ENCODE results near the gene TARS1.

TARS1 gene

DNA sequence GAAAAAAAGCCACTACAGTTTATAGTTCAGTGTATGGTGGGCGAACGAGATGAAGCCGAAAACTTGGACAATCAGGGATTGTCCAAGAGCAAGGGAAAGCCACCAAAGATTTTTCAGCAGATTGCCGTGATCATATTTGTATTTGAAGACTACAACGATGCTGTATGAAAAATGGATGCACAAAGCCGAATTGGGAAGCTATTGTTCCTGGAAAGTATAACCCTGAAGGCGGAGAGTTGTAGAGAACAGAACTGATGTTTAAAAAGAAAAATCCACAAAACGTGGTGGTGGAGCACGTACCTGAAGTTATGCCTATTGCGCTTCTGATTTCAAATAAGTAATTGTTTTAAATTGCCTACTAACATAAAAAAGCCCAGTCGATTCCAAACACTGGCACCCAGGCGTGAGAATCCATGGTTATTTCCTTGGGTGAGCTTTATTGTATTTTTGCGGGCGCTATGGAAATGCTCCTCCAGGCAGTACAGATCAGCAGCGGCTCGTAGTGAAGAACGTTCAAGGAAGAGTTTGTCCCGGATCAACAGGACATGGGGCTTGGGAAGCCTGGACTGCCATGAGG, 772 bp upstream of the TARS1 start:
- TF ChIP-seq, protein P1, sequence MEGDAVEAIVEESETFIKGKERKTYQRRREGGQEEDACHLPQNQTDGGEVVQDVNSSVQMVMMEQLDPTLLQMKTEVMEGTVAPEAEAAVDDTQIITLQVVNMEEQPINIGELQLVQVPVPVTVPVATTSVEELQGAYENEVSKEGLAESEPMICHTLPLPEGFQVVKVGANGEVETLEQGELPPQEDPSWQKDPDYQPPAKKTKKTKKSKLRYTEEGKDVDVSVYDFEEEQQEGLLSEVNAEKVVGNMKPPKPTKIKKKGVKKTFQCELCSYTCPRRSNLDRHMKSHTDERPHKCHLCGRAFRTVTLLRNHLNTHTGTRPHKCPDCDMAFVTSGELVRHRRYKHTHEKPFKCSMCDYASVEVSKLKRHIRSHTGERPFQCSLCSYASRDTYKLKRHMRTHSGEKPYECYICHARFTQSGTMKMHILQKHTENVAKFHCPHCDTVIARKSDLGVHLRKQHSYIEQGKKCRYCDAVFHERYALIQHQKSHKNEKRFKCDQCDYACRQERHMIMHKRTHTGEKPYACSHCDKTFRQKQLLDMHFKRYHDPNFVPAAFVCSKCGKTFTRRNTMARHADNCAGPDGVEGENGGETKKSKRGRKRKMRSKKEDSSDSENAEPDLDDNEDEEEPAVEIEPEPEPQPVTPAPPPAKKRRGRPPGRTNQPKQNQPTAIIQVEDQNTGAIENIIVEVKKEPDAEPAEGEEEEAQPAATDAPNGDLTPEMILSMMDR (IDR thresholded peaks at IDR 0.05; ENCODE audit: extremely low read depth, missing control alignments), result no peak
- no peak for DNase-seq (ENCODE audit: low spot score)

GRCh38 chr5:33441241-33442177, 744 bp downstream of the TARS1 start:
- DNase-seq (ENCODE audit: low spot score), result peak; percentile 9
- TF ChIP-seq, protein P1 (IDR thresholded peaks at IDR 0.05; ENCODE audit: extremely low read depth, missing control alignments), result no peak

DNA sequence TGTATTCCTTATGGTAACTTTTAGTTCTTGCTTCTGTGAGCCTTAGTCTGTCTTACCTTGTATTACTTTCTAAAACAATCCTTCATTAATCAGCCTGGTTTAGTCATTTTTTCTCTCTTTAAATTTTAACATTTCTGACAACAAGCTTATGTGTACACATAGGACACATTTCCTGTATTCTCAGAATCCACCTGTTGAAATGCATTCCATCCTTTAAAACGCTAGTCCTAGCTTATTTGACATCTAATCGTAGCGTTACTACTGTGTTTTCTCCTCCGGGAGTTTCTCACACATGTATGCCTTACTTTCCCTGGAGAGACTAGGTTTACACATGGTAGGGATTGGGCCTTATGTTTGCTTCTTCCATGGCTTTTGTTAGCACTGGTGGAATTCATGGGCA, 3.8 kb downstream of the TARS1 start:
- DNase-seq (ENCODE audit: low spot score), result no peak
- TF ChIP-seq, protein P1 (IDR thresholded peaks at IDR 0.05; ENCODE audit: extremely low read depth, missing control alignments), result no peak

DNA sequence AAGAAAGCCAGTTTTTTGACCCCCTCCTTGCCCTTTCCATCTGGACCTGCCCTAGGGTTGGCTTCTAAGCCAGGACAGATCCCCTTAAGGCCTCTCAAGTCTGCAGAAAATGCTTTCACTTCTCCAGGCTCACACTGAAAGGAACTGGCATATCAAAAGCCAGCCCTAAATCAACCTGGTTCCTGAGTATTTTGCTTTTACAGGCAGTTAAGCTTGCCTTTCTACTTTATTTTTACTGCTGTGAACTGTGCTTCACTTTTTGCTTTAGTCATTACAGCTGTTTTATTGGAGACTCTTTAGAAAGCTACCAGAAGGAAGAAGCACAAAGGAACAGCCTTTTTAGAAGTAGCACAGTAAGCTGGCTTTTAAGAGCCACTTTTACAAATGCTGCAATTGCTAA, 5.0 kb downstream of the TARS1 start:
- no peak for DNase-seq (ENCODE audit: low spot score)
- TF ChIP-seq, protein P1 (IDR thresholded peaks at IDR 0.05; ENCODE audit: extremely low read depth, missing control alignments), result no peak

DNA sequence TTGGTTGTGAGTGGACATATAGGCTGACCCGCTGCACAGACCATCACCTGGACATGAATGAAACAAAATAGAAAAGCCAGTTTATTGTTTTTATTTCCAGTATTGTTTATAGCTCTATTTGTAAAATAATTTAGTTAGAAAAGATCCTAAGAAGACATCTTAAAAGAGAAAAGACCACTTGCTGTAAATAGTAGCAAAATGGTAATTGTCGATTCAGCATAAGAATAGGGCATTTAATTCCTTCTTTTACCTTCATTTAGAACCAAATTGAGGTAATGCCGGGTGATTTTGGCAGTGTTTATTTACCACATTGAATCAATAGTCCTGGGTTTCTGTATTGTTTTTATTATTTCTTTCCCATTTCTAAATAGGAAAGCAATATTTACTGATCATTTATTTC, 7.4 kb downstream of the TARS1 start:
- TF ChIP-seq, protein P1 (IDR thresholded peaks at IDR 0.05; ENCODE audit: extremely low read depth, missing control alignments), result no peak

GRCh38 chr5:33457126-33457525, 16.4 kb downstream of the TARS1 start:
- DNase-seq (ENCODE audit: low spot score), result no peak
- TF ChIP-seq, protein P1 (IDR thresholded peaks at IDR 0.05; ENCODE audit: extremely low read depth, missing control alignments), result no peak

More for the DNA sequence above, 7.4 kb downstream of the TARS1 start:
- no peak for DNase-seq (ENCODE audit: low spot score)

DNA sequence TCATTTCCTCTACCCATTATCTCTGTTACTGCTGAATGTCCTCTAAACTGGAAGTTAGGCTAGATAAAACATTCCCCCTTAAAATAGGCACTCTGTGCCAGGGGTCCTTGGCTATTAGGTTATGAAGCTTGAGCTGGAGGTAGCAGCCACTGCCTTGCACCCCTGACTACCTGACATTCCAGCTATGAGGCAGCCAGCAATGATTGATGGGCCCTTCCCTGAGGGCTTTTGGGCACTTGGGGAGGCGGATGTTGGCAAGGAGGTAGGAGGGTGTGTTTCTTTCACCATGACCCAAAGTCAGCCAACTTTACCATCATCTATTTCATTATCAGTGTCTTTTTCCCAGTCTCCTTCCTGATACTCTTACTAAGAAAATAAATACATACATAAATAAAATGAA, 17.1 kb downstream of the TARS1 start:
- TF ChIP-seq, protein P1 (IDR thresholded peaks at IDR 0.05; ENCODE audit: extremely low read depth, missing control alignments), result no peak
- no peak for DNase-seq (ENCODE audit: low spot score)

Measured in GM20000 (cell line).